Activated CD8-positive, alpha-beta T cell treated with anti-CD3 and anti-CD28 coated beads for 36 hours (primary cell): ENCODE results near the gene ATP5ME. TPM values are rescaled to one million over a fixed set of nuclear protein-coding genes. Genes with fewer than 3 reads are reported as not detected.

Experiments
- ATAC-seq: fragments of 200-7000 bp; cut with Tn5 transposase; one replicate; pipeline ENCODE4 v1.10.0; 2021; ENCODE audit warnings: mild to moderate bottlenecking, moderate library complexity
- CTCF ChIA-PET: fragments of 350-600 bp; sonication (Branson Sonifier 250); formaldehyde crosslinking; loops from one replicate; lab custom pipeline; 2021; ENCODE audit warnings: antibody characterized with exemption; lab: Charles Lee
- POLR2A ChIA-PET: fragments of 350-600 bp; sonication (Branson Sonifier 250); formaldehyde crosslinking; loops from one replicate; lab custom pipeline; 2021; ENCODE audit warnings: antibody characterized with exemption; lab: Charles Lee
- DNase-seq: peaks from one replicate; pipeline ENCODE4 v3.0.0-alpha.2; 2020
- H3K27ac Mint-ChIP-seq: one replicate; pipeline ENCODE4 v1.8.0; 2021; ENCODE audit warnings: mild to moderate bottlenecking, mixed read lengths
- H3K27me3 Mint-ChIP-seq: one replicate; pipeline ENCODE4 v1.8.0; 2021; ENCODE audit warnings: mixed read lengths
- H3K36me3 Mint-ChIP-seq: one replicate; pipeline ENCODE4 v1.8.0; 2021; ENCODE audit warnings: low read depth, mixed read lengths
- H3K4me1 Mint-ChIP-seq: one replicate; pipeline ENCODE4 v1.8.0; 2021; ENCODE audit warnings: low read depth, mixed read lengths
- H3K4me3 Mint-ChIP-seq: one replicate; pipeline ENCODE4 v1.8.0; 2021; ENCODE audit warnings: mild to moderate bottlenecking, moderate library complexity, mixed read lengths
- H3K9me3 Mint-ChIP-seq: one replicate; pipeline ENCODE4 v1.8.0; 2021; ENCODE audit warnings: mixed read lengths
- CTCF ChIP-seq: fragments of 200-600 bp; IDR thresholded peaks from one replicate; pipeline ENCODE4 v1.8.0; 2022; ENCODE audit warnings: antibody characterized with exemption, mild to moderate bottlenecking
- intact Hi-C: fragments of 100-400 bp; cut with micrococcal nuclease; formaldehyde crosslinking; loops from one replicate; pipeline ENCODE4 v1.10.0; 2022
- total RNA-seq, 2 experiments: library from RNA; stranded (reverse); gene quantifications; one replicate each; pipeline ENCODE4 v1.2.3, GENCODE V29; 2021

ATP5ME gene
- total RNA-seq, 2 experiments from 2014 or later = 221 to 234 TPM

DNA sequence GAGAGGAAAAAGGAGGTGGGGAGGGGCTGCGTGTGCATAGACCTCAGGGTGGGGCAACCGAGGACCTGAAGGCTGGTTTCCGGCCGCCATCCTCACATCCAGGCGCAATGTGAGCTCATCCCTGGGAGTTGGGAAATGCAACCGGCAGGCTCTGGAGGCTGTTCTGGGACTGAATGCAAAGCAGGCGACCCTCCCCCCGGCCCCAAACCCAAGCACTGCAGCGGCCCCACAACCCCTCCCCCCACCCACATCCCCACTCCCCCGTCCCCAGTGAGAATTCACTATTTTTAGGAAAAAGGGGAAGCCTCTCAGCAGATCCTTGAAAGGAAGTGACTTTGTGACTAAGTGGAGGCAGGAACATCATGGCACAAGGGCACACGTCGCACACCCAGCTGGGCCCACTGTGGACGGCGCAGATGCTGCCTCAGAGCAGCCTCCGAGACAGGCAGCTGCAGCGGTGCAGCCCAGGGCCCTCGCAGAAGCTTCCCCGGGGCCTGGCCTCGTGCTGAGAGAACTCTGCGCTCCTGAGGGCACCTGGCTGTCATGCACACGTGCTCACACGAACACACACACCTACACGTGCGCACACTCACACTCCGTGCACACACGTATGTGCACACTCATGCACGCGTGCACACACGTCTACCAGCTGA lies 50.0 kb downstream of the ATP5ME start:
- ATAC-seq (no peak), DNase-seq (no peak)
- Mint-ChIP-seq H3K4me1 (no peaks in the 10 kb centered on the region), H3K27ac (no peak overlapping the region), H3K36me3 (no peaks in the 10 kb centered on the region), H3K4me3 (no peak overlapping the region), H3K27me3 (peaks cover 10% of the 10 kb centered on the region), H3K9me3 (peaks cover 2% of the 10 kb centered on the region)
- CTCF ChIA-PET = no interaction called here
- POLR2A ChIA-PET = no interaction called here
- intact Hi-C loops = no loop called here
- TF ChIP-seq CTCF = no peak

DNA sequence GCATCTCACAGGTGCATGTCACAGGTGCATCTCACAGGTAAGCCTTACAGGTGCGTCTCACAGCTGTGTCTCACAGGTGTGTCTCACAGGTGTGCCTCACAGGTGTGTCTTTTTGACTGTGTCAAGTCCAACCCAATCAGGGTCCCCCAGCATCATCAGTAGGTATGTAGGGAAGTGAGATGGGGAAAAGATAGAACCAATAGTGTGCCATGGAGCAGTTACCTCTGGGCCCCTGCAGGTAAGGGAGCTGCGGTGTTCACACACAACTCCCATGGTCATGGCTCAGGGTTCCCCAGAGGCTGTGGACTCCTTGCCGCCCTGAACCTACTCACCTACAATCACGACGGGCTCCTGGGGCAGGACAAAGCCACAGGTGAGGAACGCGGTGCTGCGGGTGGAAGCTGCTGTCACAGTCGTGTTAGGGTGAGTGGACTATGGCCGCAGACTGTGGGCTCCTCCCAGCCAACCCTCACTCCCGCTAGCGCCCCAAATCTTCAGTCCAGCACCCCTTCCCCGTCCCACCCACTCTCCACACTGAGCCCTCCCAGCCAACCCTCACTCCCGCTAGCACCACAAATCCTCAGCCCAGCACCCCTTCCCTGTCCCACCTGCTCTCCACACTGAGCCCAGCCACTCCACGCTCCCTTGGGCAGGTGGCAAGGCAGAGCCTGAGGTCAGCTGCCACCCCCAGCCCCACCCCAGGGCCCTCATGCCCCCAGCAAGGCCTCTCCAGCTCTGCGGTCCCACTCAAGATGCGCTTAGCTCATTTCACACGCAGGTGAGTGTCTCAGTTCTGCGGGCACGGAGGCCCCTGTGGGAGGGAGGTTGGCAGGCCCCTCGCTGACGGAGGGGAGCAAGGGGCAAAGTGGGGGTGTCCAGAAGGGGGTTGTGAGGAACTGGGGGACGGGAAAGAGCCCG lies 50.8 kb downstream of the ATP5ME start:
- intact Hi-C loops = no loop called here
- no peak for TF ChIP-seq CTCF
- DNase-seq (no peak), ATAC-seq (no peak)
- ChIA-PET CTCF (no interaction called here), POLR2A (no interaction called here)
- H3K4me1 Mint-ChIP-seq = no peaks in the 10 kb centered on the region
- peaks cover 10% of the 10 kb centered on the region for H3K27me3 Mint-ChIP-seq
- no peaks in the 10 kb centered on the region for H3K36me3 Mint-ChIP-seq
- H3K9me3 Mint-ChIP-seq = peaks cover 2% of the 10 kb centered on the region
- no peak overlapping the region for H3K4me3 Mint-ChIP-seq
- H3K27ac Mint-ChIP-seq = no peak overlapping the region

Other genes starting within 250 kb of the ATP5ME start
- gene ZNF721, start 175.1 kb downstream of the ATP5ME start, total RNA-seq = 10 to 100 TPM; 33.9 to 36.4 TPM
- gene PIGG, start 175.1 kb downstream of the ATP5ME start, total RNA-seq = 10 to 100 TPM; 40.9 to 41.7 TPM
- gene TMEM271, start 98.0 kb downstream of the ATP5ME start, total RNA-seq = not detected
- 10 to 100 TPM; 11.4 to 13.9 TPM for gene PDE6B, start 48.7 kb downstream of the ATP5ME start, total RNA-seq
- 10 to 100 TPM; 14.7 to 17.8 TPM for gene MYL5, start 266 bp upstream of the ATP5ME start, total RNA-seq
- gene SLC49A3, start 14.9 kb upstream of the ATP5ME start, total RNA-seq = under 1 TPM in 1 of 2 experiments, not detected in 1; 0.23 TPM
- gene PCGF3, start 31.6 kb upstream of the ATP5ME start, total RNA-seq = 10 to 100 TPM; 23.9 to 25.6 TPM
- not detected for gene CPLX1, start 151.9 kb upstream of the ATP5ME start, total RNA-seq